Embryonic facial prominence (tissue), 1 donor: ENCODE data around the gene CNOT8.

Experiments used
- DNase-seq: peaks from one replicate; pipeline ENCODE4 v3.0.0-alpha.2; 2016; ENCODE audit errors: extremely low spot score

CNOT8 gene

GRCh38 chr5:154923441-154924430 is 65.3 kb downstream of the CNOT8 start:
- no peak for DNase-seq
